Hepatocyte (in vitro differentiated cells): ENCODE measurements around the gene ABHD2. TPM values are rescaled to one million over a fixed set of nuclear protein-coding genes. Genes with fewer than 3 reads are reported as not detected.

Experiments
- DNase-seq: peaks from one replicate; pipeline ENCODE4 v3.0.0-alpha.2; 2016; ENCODE audit warnings: low spot score
- H2AFZ ChIP-seq: fragments of 200-600 bp; sonication (generic); 2 replicates; pipeline ENCODE4 v1.6.0; 2016; ENCODE audit warnings: antibody characterized with exemption, mild to moderate bottlenecking
- H3K27ac ChIP-seq: fragments of 200-600 bp; sonication (generic); 2 replicates; pipeline ENCODE4 v1.5.1; 2016; ENCODE audit warnings: mild to moderate bottlenecking
- H3K27me3 ChIP-seq: fragments of 200-600 bp; sonication (generic); 2 replicates; pipeline ENCODE4 v1.6.1; 2016
- H3K36me3 ChIP-seq: fragments of 200-600 bp; sonication (generic); replicated peaks from 2 replicates; pipeline ENCODE4 v1.5.1; 2016; ENCODE audit warnings: low read depth; ENCODE audit not compliant: insufficient read depth
- H3K4me1 ChIP-seq: fragments of 200-600 bp; sonication (generic); 2 replicates; pipeline ENCODE4 v1.5.1; 2016; ENCODE audit warnings: mild to moderate bottlenecking, moderate library complexity; ENCODE audit not compliant: insufficient read depth
- H3K4me2 ChIP-seq: fragments of 200-600 bp; sonication (generic); 2 replicates; pipeline ENCODE4 v1.6.0; 2016
- H3K4me3 ChIP-seq: fragments of 200-600 bp; sonication (generic); 2 replicates; pipeline ENCODE4 v1.5.1; 2016; ENCODE audit warnings: mild to moderate bottlenecking
- H3K79me2 ChIP-seq: fragments of 200-600 bp; sonication (generic); 2 replicates; pipeline ENCODE4 v1.6.0; 2017; ENCODE audit warnings: mild to moderate bottlenecking
- H3K9me2 ChIP-seq: fragments of 200-600 bp; sonication (generic); replicated peaks from 2 replicates; pipeline ENCODE4 v1.6.0; 2017; ENCODE audit warnings: mild to moderate bottlenecking; ENCODE audit not compliant: insufficient read depth
- H3K9me3 ChIP-seq: fragments of 200-600 bp; sonication (generic); 2 replicates; pipeline ENCODE4 v1.5.1; 2016; ENCODE audit warnings: low read depth, mild to moderate bottlenecking
- H4K20me1 ChIP-seq: fragments of 200-600 bp; sonication (generic); 2 replicates; pipeline ENCODE4 v1.6.0; 2016; ENCODE audit warnings: mild to moderate bottlenecking; ENCODE audit not compliant: insufficient read depth, poor library complexity, severe bottlenecking
- CTCF ChIP-seq: fragments of 200-600 bp; sonication (generic); IDR thresholded peaks from 2 replicates; pipeline ENCODE4 v1.5.1; 2016; ENCODE audit warnings: antibody characterized with exemption, mild to moderate bottlenecking; ENCODE audit not compliant: poor library complexity
- EZH2 ChIP-seq: fragments of 200-600 bp; sonication (generic); IDR thresholded peaks from 2 replicates; pipeline ENCODE4 v1.6.1; 2016; ENCODE audit warnings: antibody characterized with exemption, mild to moderate bottlenecking, borderline replicate concordance
- EZH2phosphoT487 ChIP-seq: fragments of 200-600 bp; sonication (generic); IDR thresholded peaks from one replicate; pipeline ENCODE4 v1.6.1; 2018; ENCODE audit warnings: antibody characterized with exemption, mild to moderate bottlenecking, low read depth, moderate library complexity; ENCODE audit not compliant: unreplicated experiment, severe bottlenecking
- WGBS: methylation state at CpG from one replicate; pipeline ENCODE4 v1.1.6; 2016; ENCODE audit warnings: low lambda C conversion rate; ENCODE audit errors: missing lambda C conversion rate; 5-methylcytosine and 5-hydroxymethylcytosine counted together
- polyA plus RNA-seq: library from polyadenylated mRNA; unstranded; fragments of >200 nt; fragmentation: Nextera tagmentation; extraction: Ambion mirVana; gene quantifications from 2 replicates; pipeline ENCODE4 v1.2.1, GENCODE V29; 2016
- total RNA-seq: library from RNA; depleted of rRNA; stranded (reverse); fragments of >200 nt; gene quantifications from 2 replicates; pipeline ENCODE4 v1.2.3, GENCODE V29; 2014

The ABHD2 gene
- total and polyA plus RNA-seq, 2 experiments from 2014 or later, result 11.7 to 59.7 TPM

GRCh38 chr15:89115547-89115946, 27.3 kb downstream of the ABHD2 start:
- TF ChIP-seq CTCF (no peak), EZH2phosphoT487 (no peak), EZH2 (no peak)
- H2AFZ ChIP-seq, result no peak overlapping the region
- H3K4me2 ChIP-seq, result peak overlapping the region; percentile 61
- H3K27ac ChIP-seq, result peak overlapping the region; percentile 95
- no peaks in the 10 kb centered on the region for H4K20me1 ChIP-seq
- H3K4me3 ChIP-seq, result no peak overlapping the region
- H3K27me3 ChIP-seq, result no peaks in the 10 kb centered on the region
- H3K36me3 ChIP-seq, result no peaks in the 10 kb centered on the region
- H3K9me2 ChIP-seq, result no peaks in the 10 kb centered on the region
- peaks cover 18% of the 10 kb centered on the region for H3K79me2 ChIP-seq
- DNase-seq, result peak; percentile 71
- 60% methylated on average over 5 of the region's 5 CpGs for WGBS
- H3K9me3 ChIP-seq, result no peaks in the 10 kb centered on the region
- peaks cover 66% of the 10 kb centered on the region for H3K4me1 ChIP-seq

- H3K27ac ChIP-seq, result peak overlapping the region; percentile 95
- no peak overlapping the region for H3K4me2 ChIP-seq
- H3K9me2 ChIP-seq, result no peaks in the 10 kb centered on the region
Observed at GRCh38 chr15:89116404-89116803, 28.1 kb downstream of the ABHD2 start.

DNA sequence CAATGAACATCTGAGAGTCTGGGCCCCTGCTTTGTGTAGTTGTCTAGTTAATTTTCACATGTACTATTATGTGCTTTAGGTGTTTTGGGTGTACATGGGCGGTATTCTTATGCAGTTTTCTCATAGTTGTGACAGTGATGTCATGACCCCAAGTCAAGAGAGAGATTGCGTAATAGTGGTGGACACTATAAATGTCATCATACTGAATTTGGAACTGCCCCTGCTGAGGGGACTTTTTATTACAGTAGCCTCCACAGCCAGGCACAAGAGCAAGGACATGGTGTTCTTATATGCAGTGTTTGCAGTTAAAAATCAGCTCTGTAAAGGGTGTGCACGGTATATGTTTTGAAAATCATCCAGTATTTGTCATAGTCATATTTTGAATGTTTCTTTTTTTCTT, 29.5 kb downstream of the ABHD2 start:
- WGBS, result 96% methylated on average over 3 of the region's 3 CpGs
- H3K4me2 ChIP-seq, result no peak overlapping the region
- TF ChIP-seq EZH2, result no peak
- TF ChIP-seq EZH2phosphoT487, result no peak
- TF ChIP-seq CTCF, result no peak
- peaks cover 15% of the 10 kb centered on the region for H3K79me2 ChIP-seq
- DNase-seq, result no peak
- H3K27ac ChIP-seq, result peak overlapping the region; percentile 92
- H3K36me3 ChIP-seq, result no peaks in the 10 kb centered on the region
- no peaks in the 10 kb centered on the region for H4K20me1 ChIP-seq
- H3K27me3 ChIP-seq, result no peaks in the 10 kb centered on the region
- no peak overlapping the region for H3K4me3 ChIP-seq
- H3K4me1 ChIP-seq, result peaks cover 73% of the 10 kb centered on the region
- H3K9me3 ChIP-seq, result no peaks in the 10 kb centered on the region
- H2AFZ ChIP-seq, result no peak overlapping the region
- H3K9me2 ChIP-seq, result no peaks in the 10 kb centered on the region

More at GRCh38 chr15:89116404-89116803, 28.1 kb downstream of the ABHD2 start:
- Histone ChIP-seq H3K4me1 (peaks cover 74% of the 10 kb centered on the region), H2AFZ (no peak overlapping the region), H3K4me3 (no peak overlapping the region), H3K27me3 (no peaks in the 10 kb centered on the region), H4K20me1 (no peaks in the 10 kb centered on the region), H3K79me2 (peaks cover 15% of the 10 kb centered on the region), H3K9me3 (no peaks in the 10 kb centered on the region), H3K36me3 (no peaks in the 10 kb centered on the region)
- TF ChIP-seq CTCF (no peak), EZH2 (no peak), EZH2phosphoT487 (no peak)
- no peak for DNase-seq
- 81% methylated on average over 7 of the region's 7 CpGs for WGBS

DNA sequence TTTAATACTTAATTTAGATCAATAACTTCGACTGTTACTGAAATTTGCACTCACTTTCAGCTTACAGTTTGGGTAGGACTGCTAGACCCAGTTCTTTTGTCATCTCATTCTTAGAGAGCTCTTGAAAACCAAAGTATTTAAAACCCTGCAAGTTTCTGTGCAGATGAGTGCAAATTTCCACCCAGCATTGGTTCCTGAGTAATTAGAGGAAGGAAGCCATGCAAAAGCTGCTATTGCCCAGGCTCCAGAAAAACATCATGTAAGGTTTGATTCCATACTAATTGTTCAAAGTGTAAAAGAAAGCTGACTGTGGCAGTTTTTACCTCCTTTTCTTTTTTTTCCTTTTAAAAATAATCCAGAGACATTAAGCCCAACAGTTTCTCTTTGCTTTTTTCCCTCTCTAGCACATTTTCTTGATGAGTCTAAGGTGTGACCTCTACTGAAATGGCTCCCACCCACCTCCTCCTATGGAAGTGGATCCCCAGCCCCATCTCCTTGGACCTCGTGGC, 30.3 kb downstream of the ABHD2 start:
- Histone ChIP-seq H3K4me3 (no peak overlapping the region), H3K27me3 (no peaks in the 10 kb centered on the region), H4K20me1 (no peaks in the 10 kb centered on the region), H2AFZ (no peak overlapping the region), H3K36me3 (no peaks in the 10 kb centered on the region), H3K79me2 (peaks cover 15% of the 10 kb centered on the region), H3K9me2 (no peaks in the 10 kb centered on the region), H3K4me1 (peaks cover 65% of the 10 kb centered on the region), H3K4me2 (no peak overlapping the region), H3K9me3 (no peaks in the 10 kb centered on the region), H3K27ac (peak overlapping the region; percentile 92)
- no peak for DNase-seq
- WGBS, result 68% methylated on average over 2 of the region's 2 CpGs
- TF ChIP-seq EZH2phosphoT487 (no peak), CTCF (no peak), EZH2 (no peak)
